K562 (cell line): ENCODE data around the gene LIFR. TPM values are rescaled to one million over a fixed set of nuclear protein-coding genes. Genes with fewer than 3 reads are reported as not detected.

ENCODE experiments used
- ATAC-seq: fragments of 200-7000 bp; cut with Tn5 transposase; 3 replicates; pipeline ENCODE4 v1.9.1; 2020; ENCODE audit warnings: moderate library complexity
- BruUV-seq: library from RNA; stranded (reverse); fragments of 400-500 nt; replicated peaks from 2 replicates; lab custom pipeline; 2021; lab: Mats Ljungman, UMichigan
- CTCF ChIA-PET: fragments of 300-600 bp; formaldehyde crosslinking; extraction: SDS; loops from one replicate; lab custom pipeline; 2021; ENCODE audit warnings: low intra/inter-chr PET ratio; lab: Yijun Ruan, JAX
- POLR2A ChIA-PET: fragments of 300-600, 350-650 bp; sonication (Branson Sonifier 250); formaldehyde crosslinking; extraction: SDS; loops from one replicate; lab custom pipeline; 2021; ENCODE audit warnings: antibody characterized with exemption, inconsistent platforms; lab: Yijun Ruan, JAX
- DNase-seq, 4 experiments: peaks; one replicate each; pipeline versions ENCODE4 v3.0.0 to v3.0.0-alpha.2; 2011 to 2018; ENCODE audit warnings: low spot score in 3 of 4, mixed read lengths in 3 of 4; ENCODE audit errors: extremely low read depth in 1 of 4
- FAIRE-seq: peaks from 2 replicates; lab custom pipeline; 2011; peaks lifted over from hg19 to GRCh38; lab: Jason Lieb, UNC
- H2AFZ ChIP-seq: 2 replicates; pipeline ENCODE4 v1.6.0; 2011; ENCODE audit warnings: low read depth, low read length, control low read depth, inconsistent platforms
- H3K27ac ChIP-seq: fragments of 200-600 bp; 3 replicates; pipeline ENCODE4 v1.8.0; 2011; ENCODE audit warnings: low read depth, mild to moderate bottlenecking, control low read depth, inconsistent platforms, low read length, moderate library complexity, mixed read lengths; ENCODE audit errors: extremely low read depth
- H3K27me3 ChIP-seq, 2 experiments: fragments of 300-600 bp in 1 of 2; 2 replicates in 1 of 2; 3 replicates in 1 of 2; pipeline versions ENCODE4 v1.6.0 to v1.8.0; 2011; ENCODE audit warnings: inconsistent platforms in 2 of 2, low read length in 2 of 2, mild to moderate bottlenecking in 1 of 2, mixed read lengths in 1 of 2, moderate library complexity in 1 of 2; ENCODE audit not compliant: control insufficient read depth in 2 of 2, insufficient read depth in 2 of 2
- H3K36me3 ChIP-seq: fragments of 300-600 bp; 3 replicates; pipeline ENCODE4 v1.8.0; 2011; ENCODE audit warnings: mild to moderate bottlenecking, low read length, inconsistent platforms; ENCODE audit not compliant: control insufficient read depth, insufficient read depth
- H3K4me1 ChIP-seq, 2 experiments: fragments of 200-600 bp in 1 of 2; replicated peaks in 1 of 2; 2 replicates in 1 of 2; 3 replicates in 1 of 2; pipeline versions ENCODE4 v1.5.1 to v1.8.0; 2011; ENCODE audit warnings: inconsistent platforms in 2 of 2, low read length in 2 of 2, mild to moderate bottlenecking in 1 of 2, mixed read lengths in 1 of 2, moderate library complexity in 1 of 2; ENCODE audit not compliant: control insufficient read depth in 2 of 2, insufficient read depth in 2 of 2
- H3K4me2 ChIP-seq: 2 replicates; pipeline ENCODE4 v1.6.1; 2011; ENCODE audit warnings: low read length, control low read depth, inconsistent platforms, mixed read lengths; ENCODE audit not compliant: insufficient read depth
- H3K4me3 ChIP-seq: fragments of 200-600 bp; sonication (generic), shearing (Covaris generic); 2 replicates; pipeline ENCODE4 v1.5.1; 2016; ENCODE audit warnings: control low read depth, inconsistent platforms
- H3K79me2 ChIP-seq: fragments of 200-600 bp; 3 replicates; pipeline ENCODE4 v1.8.0; 2011; ENCODE audit warnings: low read length, inconsistent platforms; ENCODE audit not compliant: control insufficient read depth, insufficient read depth
- H3K9ac ChIP-seq, 2 experiments: 2 replicates each; pipeline versions ENCODE4 v1.6.0 to v1.6.1; 2011; ENCODE audit warnings: low read depth in 2 of 2, low read length in 2 of 2, control low read depth in 1 of 2, inconsistent platforms in 1 of 2, mild to moderate bottlenecking in 1 of 2, mixed read lengths in 1 of 2; ENCODE audit not compliant: insufficient read depth in 1 of 2
- H3K9me1 ChIP-seq: one replicate; pipeline ENCODE4 v1.6.0; 2011; ENCODE audit warnings: inconsistent platforms, mild to moderate bottlenecking, low read length, moderate library complexity; ENCODE audit not compliant: control insufficient read depth, insufficient read depth
- H3K9me3 ChIP-seq: replicated peaks from 2 replicates; pipeline ENCODE4 v1.5.1; 2011; ENCODE audit warnings: low read depth, low read length, inconsistent platforms; ENCODE audit not compliant: control insufficient read depth, insufficient read depth
- H4K20me1 ChIP-seq: replicated peaks from 2 replicates; pipeline ENCODE4 v1.6.1; 2011; ENCODE audit warnings: low read length, inconsistent platforms, mixed read lengths; ENCODE audit not compliant: control insufficient read depth, insufficient read depth
- ZNF263 ChIP-seq: sonication (generic); formaldehyde crosslinking; IDR thresholded peaks from 2 replicates; pipeline ENCODE4 v1.8.0; 2022; ENCODE audit warnings: mild to moderate bottlenecking, missing genetic modification reagents, borderline replicate concordance
- WGBS: fragments of 100-300 bp; shearing (Covaris generic); methylation state at CpG from one replicate; pipeline ENCODE4 v1.1.6; 2016; ENCODE audit warnings: low coverage, mixed read lengths; ENCODE audit not compliant: insufficient coverage; ENCODE audit errors: missing lambda C conversion rate; 5-methylcytosine and 5-hydroxymethylcytosine counted together
- in situ Hi-C: fragments of 300-500 bp; cut with MboI; formaldehyde crosslinking; loops from 4 replicates; pipeline ENCODE4 v1.15.0; 2018; ENCODE audit warnings: inconsistent platforms, mixed read lengths
- intact Hi-C: fragments of 100-400 bp; cut with micrococcal nuclease; formaldehyde crosslinking; loops from 2 replicates; pipeline ENCODE4 v1.14.2; 2022
- polyA plus RNA-seq, 8 experiments: library from polyadenylated mRNA; depleted of rRNA in 4 of 8; stranded (reverse) in 5 of 8; unstranded in 3 of 8; fragments of >200 nt; fragmentation: Nextera tagmentation in 2 of 8; fragmentation: Illumina TruSeq in 1 of 8; extraction: Ambion mirVana in 2 of 8; extraction: Trizol in 1 of 8; gene quantifications; 2 replicates each; pipeline versions ENCODE4 v1.2.1 to v1.2.3, GENCODE V29; 2011 to 2014; ENCODE audit warnings: inconsistent platforms in 1 of 8, missing spikeins in 1 of 8
- total RNA-seq, 7 experiments: library from RNA; depleted of rRNA in 6 of 7; stranded (reverse); fragments of >200 nt in 6 of 7; fragmentation: Illumina TruSeq in 2 of 7; extraction: Trizol in 2 of 7; gene quantifications; 2 replicates each; pipeline versions ENCODE4 v1.2.1 to v1.2.3, GENCODE V29; 2011 to 2021; ENCODE audit warnings: low replicate concordance in 1 of 7
- TF ChIP-seq, protein P1 (sequence below): fragments of 450-650 bp; formaldehyde crosslinking; IDR thresholded peaks from 2 replicates; pipeline ENCODE4 v1.4.0; 2020; ENCODE audit warnings: mild to moderate bottlenecking, mixed read lengths

Gene LIFR
- total and polyA plus RNA-seq, 9 of the 15 experiments (the other 6 are each of a cell fraction or from before 2014, with no cell fraction given), result 0.43 to 5.7 (median 3.3) TPM

DNA sequence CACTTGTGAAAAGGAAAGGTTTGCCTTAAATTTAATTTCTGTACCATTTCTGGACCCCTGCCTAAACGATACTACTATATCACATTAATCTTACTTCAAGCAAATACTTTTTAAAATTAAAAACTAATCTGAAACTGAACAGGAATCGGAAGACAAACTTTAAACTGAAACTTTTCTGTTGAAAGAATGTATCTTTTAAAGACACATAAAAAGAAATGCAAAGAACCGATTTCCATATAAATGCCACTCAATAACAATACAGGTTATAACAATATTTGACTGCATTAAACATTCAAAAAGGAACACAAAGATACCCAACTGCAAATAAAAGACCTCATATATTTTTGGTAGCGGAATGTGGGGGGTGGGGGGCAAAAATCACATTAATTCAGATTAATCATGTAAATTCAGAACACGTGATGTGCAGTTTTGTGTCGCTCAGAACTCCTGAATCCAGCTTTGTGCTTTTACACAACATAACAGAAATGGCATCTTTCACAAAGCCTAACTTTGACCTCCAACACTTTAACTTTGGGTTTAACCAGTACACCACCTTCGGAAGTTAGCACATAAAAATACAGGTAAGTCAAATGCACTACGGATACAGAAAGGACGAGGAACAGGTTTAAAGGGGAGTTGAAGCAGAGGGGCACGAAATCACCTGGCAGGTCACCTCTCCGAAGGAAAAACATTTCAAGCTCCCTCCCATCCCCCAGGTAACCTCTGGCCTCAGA, 925 bp downstream of the LIFR start:
- H3K4me3 ChIP-seq, result peak overlapping the region; percentile 60
- FAIRE-seq, result no peak
- POLR2A ChIA-PET, result no interaction called here
- DNase-seq, result no peak
- H3K27ac ChIP-seq, result no peak overlapping the region
- H4K20me1 ChIP-seq, result 0 out of 2 replicates have a peak, but pooled peaks cover 7% of the 10 kb centered on the region
- peak overlapping the region; percentile 37 for H2AFZ ChIP-seq
- CTCF ChIA-PET, result no interaction called here
- H3K4me1 ChIP-seq, result peaks cover 3 to 14% of the 10 kb centered on the region in 2 experiments; a peak in 3 of 5 replicates
- H3K9me3 ChIP-seq, result no peaks in the 10 kb centered on the region
- no peak for ATAC-seq
- H3K4me2 ChIP-seq, result peak overlapping the region; percentile 62
- 11% methylated on average over 11 of the region's 11 CpGs for WGBS
- H3K36me3 ChIP-seq, result no peaks in the 10 kb centered on the region
- H3K79me2 ChIP-seq, result no peaks in the 10 kb centered on the region
- intact Hi-C loops (no loop called here), in situ Hi-C loops (no loop called here)
- H3K9me1 ChIP-seq, result no peaks in the 10 kb centered on the region
- BruUV-seq, result TSS peak; percentile 54
- H3K27me3 ChIP-seq, result peaks cover 0 to 5% of the 10 kb centered on the region in 2 experiments; a peak in 2 of 5 replicates
- TF ChIP-seq, protein P1, sequence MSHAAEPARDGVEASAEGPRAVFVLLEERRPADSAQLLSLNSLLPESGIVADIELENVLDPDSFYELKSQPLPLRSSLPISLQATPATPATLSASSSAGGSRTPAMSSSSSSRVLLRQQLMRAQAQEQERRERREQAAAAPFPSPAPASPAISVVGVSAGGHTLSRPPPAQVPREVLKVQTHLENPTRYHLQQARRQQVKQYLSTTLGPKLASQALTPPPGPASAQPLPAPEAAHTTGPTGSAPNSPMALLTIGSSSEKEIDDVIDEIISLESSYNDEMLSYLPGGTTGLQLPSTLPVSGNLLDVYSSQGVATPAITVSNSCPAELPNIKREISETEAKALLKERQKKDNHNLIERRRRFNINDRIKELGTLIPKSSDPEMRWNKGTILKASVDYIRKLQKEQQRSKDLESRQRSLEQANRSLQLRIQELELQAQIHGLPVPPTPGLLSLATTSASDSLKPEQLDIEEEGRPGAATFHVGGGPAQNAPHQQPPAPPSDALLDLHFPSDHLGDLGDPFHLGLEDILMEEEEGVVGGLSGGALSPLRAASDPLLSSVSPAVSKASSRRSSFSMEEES, result peak; percentile 18
- TF ChIP-seq ZNF263, result no peak
- peak overlapping the region; percentile 13 to 88 for H3K9ac ChIP-seq
